Measurements from ENCODE around the gene ASB7. TPM values are rescaled to one million over a fixed set of nuclear protein-coding genes. Genes with fewer than 3 reads are reported as not detected.

Gene ASB7
- total and polyA plus RNA-seq, 4 donors = 3.3 to 18.3 (median 10.9) TPM

DNA sequence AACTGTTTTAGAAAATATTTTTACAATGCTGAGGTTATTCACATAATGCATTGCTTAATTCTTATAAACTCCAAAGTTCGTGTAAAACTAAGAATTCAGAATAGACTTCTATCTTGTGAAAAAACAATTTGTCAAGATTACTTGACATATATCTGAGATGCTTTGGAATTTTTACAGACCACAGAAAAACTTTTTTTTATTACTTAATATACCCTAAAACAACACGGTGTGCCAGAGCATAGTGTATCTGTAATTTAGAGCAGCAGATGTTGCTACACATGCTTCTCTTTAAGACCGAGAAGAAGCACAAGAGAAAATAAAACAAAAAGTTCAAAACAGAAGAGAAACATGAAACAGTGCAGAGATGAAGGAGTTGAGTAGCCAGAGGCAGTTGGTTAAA, 26.4 kb downstream of the ASB7 start:
- DNase-seq (no peak), ATAC-seq (ENCODE audit: insufficient read depth, low FRiP score) (no peak)
- Histone ChIP-seq H3K27me3 (ENCODE audit: control insufficient read depth in 3 of 3, insufficient read depth in 3 of 3, low read length in 2 of 3) (no peaks in the 10 kb centered on the region), H3K9ac (ENCODE audit: insufficient read depth in 1 of 2, low read length in 2 of 2) (no peak overlapping the region), H3K9me3 (ENCODE audit: control insufficient read depth in 4 of 4, insufficient read depth in 3 of 4, low read length in 3 of 4) (no peaks in the 10 kb centered on the region), H3K27ac (ENCODE audit: low read depth in 1 of 2, low read length in 1 of 2) (no peak overlapping the region), H3K36me3 (ENCODE audit: control insufficient read depth in 4 of 4, insufficient read depth in 4 of 4, low read length in 4 of 4) (peaks cover 12 to 21% (median 16%) of the 10 kb centered on the region in 4 donors), H3K4me3 (no peak overlapping the region), H3K4me1 (ENCODE audit: control insufficient read depth in 5 of 5, insufficient read depth in 5 of 5, low read length in 5 of 5) (peaks cover 0 to 3% (median 0%) of the 10 kb centered on the region in 5 donors)
- 77 to 87% methylated on average over 3 of the region's 3 CpGs for WGBS, 2 donors
- TF ChIP-seq, protein P1, sequence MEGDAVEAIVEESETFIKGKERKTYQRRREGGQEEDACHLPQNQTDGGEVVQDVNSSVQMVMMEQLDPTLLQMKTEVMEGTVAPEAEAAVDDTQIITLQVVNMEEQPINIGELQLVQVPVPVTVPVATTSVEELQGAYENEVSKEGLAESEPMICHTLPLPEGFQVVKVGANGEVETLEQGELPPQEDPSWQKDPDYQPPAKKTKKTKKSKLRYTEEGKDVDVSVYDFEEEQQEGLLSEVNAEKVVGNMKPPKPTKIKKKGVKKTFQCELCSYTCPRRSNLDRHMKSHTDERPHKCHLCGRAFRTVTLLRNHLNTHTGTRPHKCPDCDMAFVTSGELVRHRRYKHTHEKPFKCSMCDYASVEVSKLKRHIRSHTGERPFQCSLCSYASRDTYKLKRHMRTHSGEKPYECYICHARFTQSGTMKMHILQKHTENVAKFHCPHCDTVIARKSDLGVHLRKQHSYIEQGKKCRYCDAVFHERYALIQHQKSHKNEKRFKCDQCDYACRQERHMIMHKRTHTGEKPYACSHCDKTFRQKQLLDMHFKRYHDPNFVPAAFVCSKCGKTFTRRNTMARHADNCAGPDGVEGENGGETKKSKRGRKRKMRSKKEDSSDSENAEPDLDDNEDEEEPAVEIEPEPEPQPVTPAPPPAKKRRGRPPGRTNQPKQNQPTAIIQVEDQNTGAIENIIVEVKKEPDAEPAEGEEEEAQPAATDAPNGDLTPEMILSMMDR (IDR thresholded peaks at IDR 0.05; ENCODE audit: control extremely low read depth, extremely low read depth) = no peak

DNA sequence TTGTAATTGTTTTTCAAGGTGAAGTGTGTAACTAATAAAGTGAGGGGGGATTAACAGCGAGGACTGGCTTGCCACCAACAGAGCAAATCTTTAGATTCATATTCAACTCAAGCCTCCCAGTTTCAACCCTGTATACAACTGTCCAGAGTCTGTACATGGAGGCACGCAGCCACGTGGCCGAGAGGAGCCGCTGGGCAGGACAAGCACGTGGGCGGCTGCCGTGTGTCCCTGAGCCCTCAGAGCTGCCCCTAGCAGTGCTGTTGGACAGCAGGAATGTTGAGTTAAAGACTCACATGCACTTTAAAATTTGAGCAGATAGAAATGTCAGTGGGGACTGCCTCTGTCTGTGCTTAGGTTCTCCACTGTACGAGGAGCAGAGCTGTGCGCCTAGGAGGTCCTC, 29.4 kb downstream of the ASB7 start:
- Histone ChIP-seq H3K4me1 (ENCODE audit: control insufficient read depth in 5 of 5, insufficient read depth in 5 of 5, low read length in 5 of 5) (peaks cover 0 to 3% (median 0%) of the 10 kb centered on the region in 5 donors), H3K9me3 (ENCODE audit: control insufficient read depth in 4 of 4, insufficient read depth in 3 of 4, low read length in 3 of 4) (no peaks in the 10 kb centered on the region), H3K9ac (ENCODE audit: insufficient read depth in 1 of 2, low read length in 2 of 2) (no peak overlapping the region), H3K27me3 (ENCODE audit: control insufficient read depth in 3 of 3, insufficient read depth in 3 of 3, low read length in 2 of 3) (no peaks in the 10 kb centered on the region), H3K36me3 (ENCODE audit: control insufficient read depth in 4 of 4, insufficient read depth in 4 of 4, low read length in 4 of 4) (peaks cover 12 to 21% (median 15%) of the 10 kb centered on the region in 4 donors), H3K4me3 (no peak overlapping the region), H3K27ac (ENCODE audit: low read depth in 1 of 2, low read length in 1 of 2) (no peak overlapping the region)
- TF ChIP-seq, protein P1 (IDR thresholded peaks at IDR 0.05; ENCODE audit: control extremely low read depth, extremely low read depth) = no peak
- WGBS, 2 donors = 91 to 98% methylated on average over 10 of the region's 10 CpGs
- DNase-seq (no peak), ATAC-seq (ENCODE audit: insufficient read depth, low FRiP score) (no peak)

DNA sequence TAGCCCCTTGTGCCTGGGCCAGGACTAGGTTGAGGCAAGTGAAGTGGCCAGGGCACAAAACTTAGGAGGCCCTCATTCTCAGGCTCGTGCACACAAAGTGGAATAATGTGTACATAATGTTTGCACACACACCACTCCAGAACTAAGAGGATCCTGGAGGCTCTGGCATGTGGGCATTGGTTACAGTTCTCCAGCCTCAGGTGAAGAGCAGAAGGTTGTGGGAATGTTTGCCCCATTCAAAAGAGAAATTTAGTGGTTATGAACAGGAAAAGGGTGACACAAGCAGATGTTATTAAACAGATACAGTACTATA, 31.3 kb downstream of the ASB7 start:
- Histone ChIP-seq H3K4me1 (ENCODE audit: control insufficient read depth in 5 of 5, insufficient read depth in 5 of 5, low read length in 5 of 5) (peaks cover 0 to 3% (median 0%) of the 10 kb centered on the region in 5 donors), H3K27me3 (ENCODE audit: control insufficient read depth in 3 of 3, insufficient read depth in 3 of 3, low read length in 2 of 3) (no peaks in the 10 kb centered on the region), H3K27ac (ENCODE audit: low read depth in 1 of 2, low read length in 1 of 2) (no peak overlapping the region), H3K4me3 (no peak overlapping the region), H3K9ac (ENCODE audit: insufficient read depth in 1 of 2, low read length in 2 of 2) (no peak overlapping the region), H3K36me3 (ENCODE audit: control insufficient read depth in 4 of 4, insufficient read depth in 4 of 4, low read length in 4 of 4) (peaks cover 12 to 21% (median 15%) of the 10 kb centered on the region in 4 donors), H3K9me3 (ENCODE audit: control insufficient read depth in 4 of 4, insufficient read depth in 3 of 4, low read length in 3 of 4) (no peaks in the 10 kb centered on the region)
- TF ChIP-seq, protein P1 (IDR thresholded peaks at IDR 0.05; ENCODE audit: control extremely low read depth, extremely low read depth) = no peak
- WGBS, 2 donors = 42 to 70% methylated on average over 1 of the region's 1 CpG
- peak in 2 of 3 donors; percentile 29 to 39 for DNase-seq
- peak; percentile 27 for ATAC-seq (ENCODE audit: insufficient read depth, low FRiP score)

DNA sequence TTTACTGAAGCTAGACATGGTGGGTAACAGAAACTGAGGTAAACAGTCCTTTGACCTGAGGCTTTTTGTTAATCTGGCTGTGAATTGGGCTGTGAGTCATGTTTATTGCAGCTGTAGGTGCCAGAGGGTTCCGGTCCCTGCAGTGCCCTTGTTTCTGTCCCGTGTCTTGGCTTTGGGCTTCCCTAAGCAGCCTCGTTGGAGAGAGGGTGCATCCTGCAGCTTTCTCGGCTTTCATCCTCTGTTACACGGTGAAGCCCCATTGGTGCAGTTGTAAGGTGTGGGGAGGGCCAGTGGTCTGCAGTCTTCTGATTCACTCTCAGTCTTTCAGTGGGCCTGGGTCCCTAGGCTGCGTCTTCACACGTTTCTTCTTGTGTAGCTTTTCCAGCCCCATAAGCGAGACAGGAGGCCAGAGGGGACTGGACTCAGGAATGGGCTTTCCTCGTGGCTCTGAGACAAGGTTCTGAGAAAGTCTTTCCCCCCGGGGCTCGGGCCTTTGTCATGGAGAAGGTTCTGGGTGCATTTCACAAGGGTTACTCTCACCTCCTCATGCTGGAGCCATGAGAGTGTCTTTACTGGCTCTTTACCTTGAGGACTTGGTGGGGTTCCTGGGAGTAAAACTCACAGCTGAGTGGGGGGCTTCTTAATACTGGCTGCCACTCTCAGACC, 33.1 kb downstream of the ASB7 start:
- Histone ChIP-seq H3K4me1 (ENCODE audit: control insufficient read depth in 5 of 5, insufficient read depth in 5 of 5, low read length in 5 of 5) (peaks cover 0 to 3% (median 0%) of the 10 kb centered on the region in 5 donors), H3K27me3 (ENCODE audit: control insufficient read depth in 3 of 3, insufficient read depth in 3 of 3, low read length in 2 of 3) (no peaks in the 10 kb centered on the region), H3K9me3 (ENCODE audit: control insufficient read depth in 4 of 4, insufficient read depth in 3 of 4, low read length in 3 of 4) (no peaks in the 10 kb centered on the region), H3K36me3 (ENCODE audit: control insufficient read depth in 4 of 4, insufficient read depth in 4 of 4, low read length in 4 of 4) (peaks cover 4 to 12% (median 9%) of the 10 kb centered on the region in 4 donors), H3K27ac (ENCODE audit: low read depth in 1 of 2, low read length in 1 of 2) (no peak overlapping the region), H3K9ac (ENCODE audit: insufficient read depth in 1 of 2, low read length in 2 of 2) (no peak overlapping the region), H3K4me3 (no peak overlapping the region)
- no peak for ATAC-seq (ENCODE audit: insufficient read depth, low FRiP score)
- WGBS, 2 donors = 91 to 92% methylated on average over 11 of the region's 11 CpGs
- TF ChIP-seq, protein P1 (IDR thresholded peaks at IDR 0.05; ENCODE audit: control extremely low read depth, extremely low read depth) = no peak
- DNase-seq = no peak
